ENCODE measurements around the gene TMC6.

DNA sequence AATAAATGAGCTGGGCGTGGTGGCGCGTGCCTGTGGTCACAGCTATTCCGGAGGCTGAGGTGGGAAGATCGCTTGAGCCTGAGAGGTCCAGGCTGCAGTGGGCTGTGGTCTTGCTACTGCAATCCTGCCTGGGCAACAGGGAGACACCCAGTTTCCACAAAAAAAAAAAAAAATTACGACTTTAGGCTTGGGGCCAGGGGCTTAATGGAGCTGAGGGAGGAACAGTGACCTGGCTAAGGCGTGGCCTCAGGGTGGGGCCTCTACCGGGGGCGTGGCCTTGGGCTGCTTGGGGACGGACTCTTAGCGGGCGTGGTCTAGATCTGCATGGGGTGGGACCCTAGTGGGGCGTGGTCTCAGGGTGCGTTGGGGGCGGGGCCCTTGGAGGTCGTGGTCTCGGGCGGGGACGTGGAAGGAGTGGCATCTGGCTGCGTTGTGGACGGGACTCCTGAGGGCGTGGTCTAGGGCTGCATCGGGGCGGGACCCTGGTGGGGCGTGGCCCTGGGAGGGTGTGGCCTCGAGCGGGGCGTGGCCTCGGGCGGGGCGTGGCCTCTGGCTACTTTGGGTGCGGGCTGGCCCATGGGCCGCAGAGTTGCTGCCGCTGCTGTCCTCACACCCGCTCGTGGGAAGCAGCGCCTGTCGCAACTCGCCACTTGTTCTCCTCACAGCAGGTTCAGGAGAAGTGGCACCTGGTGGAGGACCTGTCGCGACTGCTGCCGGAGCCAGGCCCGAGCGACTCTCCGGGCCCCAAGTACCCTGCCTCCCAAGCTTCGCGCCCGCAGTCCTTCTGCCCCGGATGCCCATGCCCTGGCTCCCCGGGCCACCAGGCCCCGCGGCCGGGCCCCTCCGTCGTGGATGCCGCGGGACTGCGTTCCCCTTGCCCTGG lies 11.9 kb upstream of the TMC6 start:
- no peak for TF ChIP-seq GATA2 (IDR thresholded peaks at IDR 0.05; ENCODE audit: low read depth, low read length)
- TF ChIP-seq GATA3 (IDR thresholded peaks at IDR 0.05; ENCODE audit: low read depth, low read length): no peak

Data from SH-SY5Y (cell line).